Activated CD4-positive, alpha-beta T cell treated with anti-CD3 and anti-CD28 coated beads for 48 hours (primary cell): ENCODE results near the gene TGFBR3L.
A peak's percentile ranks its signal among the peaks of the same experiment; 100 is the strongest.
"Not testable (repeated sequence)": the region's sequence is repeated elsewhere in the genome, so short reads cannot be mapped to it uniquely, and the experiment has no call there.

ENCODE experiments used
- DNase-seq: peaks from one replicate; pipeline ENCODE4 v3.0.0-alpha.2; 2020

Gene TGFBR3L

GRCh38 chr19:7881910-7882309 lies 32.7 kb upstream of the TGFBR3L start:
- DNase-seq, result no peak

- DNase-seq, result no peak
Observed at GRCh38 chr19:7883105-7883504, 31.5 kb upstream of the TGFBR3L start.

DNA sequence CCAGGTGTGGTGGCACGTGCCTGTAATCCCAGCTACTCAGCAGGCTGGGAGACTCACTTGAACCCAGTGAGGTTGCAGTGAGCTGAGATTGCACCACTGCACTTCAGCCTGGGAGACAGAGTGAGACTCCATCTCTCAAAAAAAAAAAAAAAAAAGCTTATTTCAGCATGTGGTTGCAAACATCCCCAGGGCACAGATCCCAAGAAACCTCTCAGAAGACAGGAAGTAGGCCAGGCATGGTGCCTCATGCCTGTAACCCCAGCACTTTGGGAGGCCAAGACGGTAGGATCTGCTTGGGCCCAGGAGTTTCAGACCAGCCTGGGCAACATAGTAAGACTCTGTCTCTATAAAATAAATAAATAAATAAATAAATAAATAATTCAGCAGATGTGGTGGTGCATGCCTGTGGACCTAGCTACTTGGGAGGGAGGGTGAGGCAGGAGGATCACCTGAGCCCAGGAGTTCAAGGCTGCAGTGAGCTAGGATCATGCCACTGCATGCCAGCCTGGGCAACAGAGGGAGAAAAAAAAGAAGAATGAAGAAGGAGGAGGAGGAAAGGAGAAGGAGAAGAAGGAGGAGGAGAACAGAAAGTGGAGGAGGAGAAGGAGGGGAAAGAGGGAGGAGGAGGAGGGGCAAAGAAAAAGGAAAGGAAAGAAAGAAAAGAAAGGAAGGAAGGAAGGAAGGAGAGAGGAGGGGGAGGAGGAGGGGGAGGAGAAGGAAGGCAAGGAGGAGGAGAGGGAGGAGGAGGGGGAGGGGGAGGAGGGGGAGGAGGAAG lies 30.6 kb upstream of the TGFBR3L start:
- DNase-seq, result no peak

DNA sequence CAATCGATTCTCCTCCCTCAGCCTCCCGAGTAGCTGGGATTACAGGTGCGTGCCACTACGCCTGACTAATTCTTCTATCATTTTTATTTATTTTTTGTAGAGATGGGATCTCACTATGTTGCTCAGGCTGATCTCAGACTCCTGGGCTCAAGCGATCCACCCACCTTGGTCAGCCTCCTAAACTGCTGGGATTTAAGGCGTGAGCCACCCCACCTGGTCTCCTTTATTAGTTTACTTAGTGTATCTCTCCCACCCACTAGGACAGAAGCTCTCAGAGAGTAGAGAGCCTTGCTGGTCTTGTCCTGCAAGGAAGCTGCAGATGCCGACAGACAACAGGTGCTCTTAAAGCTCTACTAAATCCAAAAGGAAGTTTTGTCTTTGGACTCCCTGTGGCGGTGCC lies 28.8 kb upstream of the TGFBR3L start:
- DNase-seq, result no peak

DNA sequence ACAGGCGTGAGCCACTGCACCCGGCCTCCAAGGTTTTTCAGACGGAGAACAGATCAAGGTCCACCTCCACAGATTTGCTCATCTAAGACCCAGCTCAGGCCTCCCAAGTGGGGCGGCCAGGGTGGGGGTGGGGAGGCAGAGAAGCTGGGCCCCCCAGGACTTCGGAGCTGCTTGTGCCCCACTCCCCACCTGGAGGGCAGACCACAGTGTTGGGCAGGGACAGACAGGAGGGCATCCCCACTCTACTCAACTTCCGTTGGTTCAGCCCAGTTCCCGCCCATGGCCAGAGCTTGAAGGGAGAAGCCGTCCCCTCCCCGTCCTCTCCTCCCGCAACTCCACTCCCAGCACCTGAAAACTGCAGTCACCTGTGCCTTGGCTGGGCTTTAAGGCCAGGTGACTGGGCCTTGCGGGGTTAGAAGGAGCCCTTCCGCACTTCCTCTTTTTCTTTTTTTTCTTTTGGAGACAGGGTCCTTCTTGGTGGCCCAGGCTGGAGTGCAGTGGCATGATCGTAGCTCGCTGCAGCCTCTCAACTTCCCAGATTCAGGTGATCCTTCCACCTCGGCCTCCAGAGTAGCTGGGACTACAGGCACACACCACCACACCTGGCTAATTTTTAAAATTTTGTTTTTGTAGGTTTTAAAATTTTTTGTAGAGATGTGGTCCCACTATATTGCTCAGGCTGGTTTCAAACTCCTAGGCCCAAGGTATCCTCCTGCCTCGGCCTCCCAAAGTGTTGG lies 27.1 kb upstream of the TGFBR3L start:
- no peak for DNase-seq

- DNase-seq, result peak; percentile 67
Observed at GRCh38 chr19:7888145-7888825, 26.3 kb upstream of the TGFBR3L start, which contains the start of gene LRRC8E. TSS of gene LRRC8E (plus strand) at chr19:7888510. CDS start at chr19:7895604, 7,094 bp downstream.

GRCh38 chr19:7888826-7889217 lies 25.8 kb upstream of the TGFBR3L start:
- no peak for DNase-seq

DNA sequence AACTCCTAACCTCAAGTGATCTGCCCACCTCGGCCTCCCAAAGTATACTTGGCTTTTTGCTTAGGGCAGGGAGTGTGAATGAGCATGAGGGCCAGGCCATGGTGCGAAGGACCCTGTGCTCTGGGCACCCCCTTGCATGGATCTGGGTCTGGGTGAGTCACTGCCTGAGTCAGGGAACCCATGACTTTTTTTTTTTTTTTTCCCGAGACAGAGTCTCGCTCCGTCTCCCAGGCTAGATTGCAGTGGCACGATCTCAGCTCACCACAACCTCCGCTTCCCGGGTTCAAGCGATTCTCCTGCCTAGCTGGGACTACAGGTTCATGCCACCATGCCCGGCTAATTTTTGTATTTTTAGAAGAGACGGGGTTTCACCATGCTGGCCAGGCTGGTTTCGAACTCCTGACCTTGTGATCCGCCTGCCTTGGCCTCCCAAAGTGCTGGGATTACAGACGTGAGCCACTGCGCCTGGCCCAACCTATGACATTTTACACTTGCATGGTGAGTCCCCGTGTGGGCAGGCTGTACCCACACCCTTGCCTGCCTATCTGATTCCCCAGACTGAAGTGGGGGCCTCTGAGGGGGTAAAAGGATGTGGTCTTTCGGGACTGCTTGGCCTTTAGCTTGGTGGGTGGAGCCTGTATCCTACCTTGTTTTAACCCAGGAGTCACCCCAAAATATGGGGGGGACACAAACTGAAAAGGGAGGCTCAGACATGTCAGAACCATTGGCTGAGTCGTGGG lies 21.1 kb upstream of the TGFBR3L start:
- DNase-seq, result not testable (repeated sequence)

DNA sequence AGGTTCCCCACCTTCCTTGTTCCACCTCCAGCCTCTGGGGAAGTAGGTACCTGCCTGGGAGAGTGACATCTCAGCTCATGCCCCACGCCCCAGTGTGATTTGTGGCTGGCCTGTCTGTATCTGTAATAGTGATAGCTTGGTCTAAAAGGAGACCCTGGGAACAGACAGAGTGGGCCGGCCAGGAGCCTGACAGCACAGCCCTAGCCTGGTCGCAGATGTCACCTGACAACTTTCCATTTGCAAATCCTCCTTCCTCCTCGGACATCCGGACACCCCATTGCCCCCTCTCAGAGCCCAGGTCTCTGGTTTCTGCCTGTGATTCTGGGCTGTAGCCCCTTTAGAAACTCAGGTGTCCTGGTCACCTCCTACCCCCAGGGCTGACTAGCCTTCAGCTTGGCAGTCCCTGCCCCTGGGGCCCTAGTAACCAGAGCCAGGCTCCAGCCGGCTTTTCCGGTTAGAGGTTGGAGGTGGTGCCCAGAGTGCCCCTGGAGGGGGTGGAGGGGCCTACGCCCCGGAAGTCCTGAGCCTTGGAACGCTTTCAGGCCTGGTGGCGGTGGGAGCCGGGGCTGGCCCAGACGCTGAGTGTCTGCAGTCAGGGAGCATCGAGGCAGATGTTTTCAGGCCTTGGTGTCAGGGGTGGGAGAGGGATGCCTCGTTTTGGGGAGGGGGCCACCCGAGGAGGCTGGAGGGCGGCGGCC lies 19.9 kb upstream of the TGFBR3L start:
- no peak for DNase-seq

- no peak for DNase-seq
Observed at GRCh38 chr19:7895565-7895964, 19.1 kb upstream of the TGFBR3L start.

DNA sequence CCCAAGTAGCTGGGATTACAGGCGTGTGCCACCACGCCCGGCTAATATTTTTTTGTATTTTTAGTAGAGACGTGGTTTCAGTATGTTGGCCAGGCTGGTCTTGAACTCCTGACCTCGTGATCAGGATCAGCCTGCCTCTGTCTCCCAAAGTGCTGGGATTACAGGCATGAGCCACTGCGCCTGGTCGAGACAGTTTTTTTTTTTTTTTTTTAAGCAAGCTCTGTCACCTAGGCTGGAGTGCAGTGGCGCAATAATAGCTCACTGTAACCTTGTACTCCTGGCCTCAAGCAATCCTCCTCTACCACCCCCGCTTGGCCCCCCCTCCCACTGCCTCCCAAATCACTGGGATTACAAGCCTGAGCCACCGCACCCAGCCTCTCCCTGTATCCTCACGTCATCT lies 17.3 kb upstream of the TGFBR3L start:
- no peak for DNase-seq

GRCh38 chr19:7898967-7899366 lies 15.7 kb upstream of the TGFBR3L start:
- no peak for DNase-seq

GRCh38 chr19:7899751-7900378 lies 14.8 kb upstream of the TGFBR3L start:
- no peak for DNase-seq

- no peak for DNase-seq
Observed at GRCh38 chr19:7900401-7900870, 14.2 kb upstream of the TGFBR3L start.

- no peak for DNase-seq
Observed at GRCh38 chr19:7900931-7901330, 13.7 kb upstream of the TGFBR3L start.

DNA sequence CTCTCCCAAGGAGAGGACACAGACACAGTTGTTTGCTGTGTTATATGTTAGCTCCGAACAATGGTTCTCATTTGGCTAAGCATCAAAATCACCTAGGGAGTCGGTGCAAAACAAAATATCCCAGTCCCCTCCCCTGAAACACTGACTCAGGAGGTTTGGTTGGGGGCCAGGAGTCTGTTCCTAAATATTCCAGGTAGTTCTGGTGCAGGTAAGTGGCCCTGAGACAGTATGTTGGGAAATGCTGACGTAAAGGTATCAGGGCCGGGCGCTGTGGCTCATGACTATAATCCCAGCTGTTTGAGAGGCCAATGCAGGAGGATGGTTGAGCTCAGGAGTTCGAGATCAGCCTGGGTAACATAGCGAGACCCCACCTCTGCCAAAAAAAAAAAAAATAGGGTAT lies 13.3 kb upstream of the TGFBR3L start:
- no peak for DNase-seq

GRCh38 chr19:7902796-7903243 lies 11.8 kb upstream of the TGFBR3L start:
- no peak for DNase-seq

- peak; percentile 100 for DNase-seq
Observed at GRCh38 chr19:7903244-7904073, 11.2 kb upstream of the TGFBR3L start, which contains the start of gene MAP2K7. TSS of gene MAP2K7 (plus strand) at chr19:7903877. CDS start at chr19:7903945, 68 bp downstream.

DNA sequence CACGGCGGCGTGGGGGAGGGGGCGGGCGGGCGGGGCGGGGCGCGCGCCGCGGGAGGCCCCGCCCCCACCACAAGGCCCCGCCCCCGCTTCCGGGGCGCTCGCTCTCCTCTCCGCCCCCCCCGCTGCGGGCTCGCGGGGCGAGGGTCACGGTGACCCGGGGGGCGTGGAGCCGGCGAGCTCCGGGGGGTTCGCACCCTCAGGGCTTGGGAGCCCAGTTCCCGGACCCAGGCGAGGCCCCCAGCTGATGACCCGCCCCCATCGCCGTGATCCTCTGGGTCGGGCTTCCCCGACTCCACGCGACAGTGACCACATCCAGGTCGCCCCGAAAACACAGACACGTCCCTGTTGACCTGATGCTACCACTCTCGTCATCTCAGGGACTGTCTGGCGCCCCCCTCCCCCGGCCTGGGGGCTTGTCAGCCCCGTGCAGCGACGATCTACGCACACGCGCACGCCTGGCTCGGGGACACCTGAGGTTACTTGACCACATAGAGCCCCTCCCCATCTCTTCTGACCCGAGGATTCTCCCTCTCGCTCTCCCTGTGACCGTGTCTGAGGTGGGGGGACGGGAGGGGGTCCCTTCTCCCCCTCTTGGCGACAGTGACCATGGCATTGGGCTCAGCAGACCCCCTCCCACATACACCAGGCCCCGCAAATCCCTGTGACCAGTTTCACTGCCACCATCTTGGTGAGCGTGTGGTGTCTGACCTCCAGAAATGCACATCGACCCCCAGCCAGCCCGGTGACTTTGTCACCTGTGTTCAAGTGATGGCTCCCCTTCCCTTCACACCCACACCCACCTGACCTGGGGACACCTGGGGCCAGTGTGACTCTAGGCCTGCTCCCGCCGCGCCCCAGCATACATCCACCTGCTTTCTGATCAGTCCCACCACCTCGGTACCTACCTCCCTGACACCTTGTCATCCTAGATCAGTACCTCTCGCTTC lies 10.3 kb upstream of the TGFBR3L start:
- peak; percentile 61 for DNase-seq
